ENCODE data around the gene LITAF.
"Not testable (repeated sequence)": the region's sequence is repeated elsewhere in the genome, so short reads cannot be mapped to it uniquely, and the experiment has no call there.

LITAF gene

GRCh38 chr16:11515540-11516430 lies 70.9 kb downstream of the LITAF start:
- DNase-seq = no peak

GRCh38 chr16:11514283-11514682 lies 72.4 kb downstream of the LITAF start:
- no peak for DNase-seq

- not testable (repeated sequence) for DNase-seq
These were observed 73.4 kb downstream of the LITAF start for GRCh38 chr16:11513366-11513765.

GRCh38 chr16:11511801-11512200 lies 74.9 kb downstream of the LITAF start:
- no peak for DNase-seq

GRCh38 chr16:11511328-11511727 lies 75.4 kb downstream of the LITAF start:
- DNase-seq = no peak

DNA sequence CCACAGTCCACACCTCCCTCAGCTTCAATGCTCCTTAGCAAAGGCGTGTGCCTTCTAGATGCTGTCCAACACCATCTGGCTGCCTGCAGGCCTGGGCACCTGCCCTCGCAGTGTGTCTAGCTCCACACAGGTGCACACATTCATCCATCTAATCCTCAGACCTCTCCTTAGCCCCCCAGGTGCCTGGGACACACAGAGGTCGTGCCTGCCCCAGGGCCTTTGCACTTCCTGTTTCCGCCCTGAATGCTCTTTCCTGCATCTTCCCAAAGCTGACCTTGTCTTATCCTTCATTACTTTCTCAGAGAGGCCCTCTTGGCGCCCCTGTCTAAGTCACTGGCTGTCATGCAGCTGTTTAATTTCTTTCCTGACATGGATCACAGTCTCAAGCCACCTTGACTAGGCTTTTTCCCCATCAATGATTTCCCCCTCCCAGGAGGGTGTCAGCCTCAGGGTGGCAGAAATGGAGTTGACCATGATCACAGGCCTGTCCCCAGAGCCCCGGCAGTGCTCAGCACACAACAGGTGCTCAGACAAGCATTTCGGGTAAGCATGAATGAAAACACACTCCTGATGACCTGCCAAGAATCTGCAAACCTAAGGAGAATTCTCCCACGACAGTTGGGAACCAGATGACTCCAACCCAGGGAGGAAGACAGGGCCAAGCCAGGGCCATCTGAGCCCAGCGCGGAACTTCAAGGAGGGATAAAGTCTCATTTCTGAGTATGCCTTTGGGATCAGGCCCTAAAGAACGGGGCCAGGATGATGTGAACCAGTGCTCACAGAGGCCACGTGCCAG lies 76.3 kb downstream of the LITAF start:
- peak in 1 of 14 donors; percentile 19 for DNase-seq

DNA sequence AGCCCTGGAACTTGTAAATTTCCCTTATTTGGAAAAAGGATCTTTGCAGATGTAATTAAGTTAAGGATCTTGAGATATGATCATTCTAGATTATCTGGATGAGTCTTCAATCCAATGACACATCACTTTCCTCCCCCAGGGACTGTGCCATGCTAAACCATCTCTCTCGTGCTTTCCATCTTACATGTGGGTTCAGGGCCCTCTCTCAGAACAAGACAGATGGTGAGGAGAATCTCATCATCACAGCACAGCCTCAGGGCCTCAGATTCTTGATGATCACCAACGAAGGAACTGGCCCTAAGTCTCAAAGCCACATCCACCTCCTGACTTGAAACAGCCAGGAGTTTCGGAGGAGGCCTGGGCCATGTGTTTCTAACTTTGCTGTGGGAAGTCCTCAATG lies 78.7 kb downstream of the LITAF start:
- no peak for DNase-seq

- no peak for DNase-seq
These were observed 79.4 kb downstream of the LITAF start for GRCh38 chr16:11507350-11507749.

GRCh38 chr16:11506741-11507305 lies 79.9 kb downstream of the LITAF start:
- DNase-seq = peak in 2 of 14 donors; percentile 16 to 30

- DNase-seq = not testable (repeated sequence)
These were observed 82.5 kb downstream of the LITAF start for GRCh38 chr16:11504261-11504660.

- peak in 2 of 14 donors; percentile 2 to 31 for DNase-seq
These were observed 83.2 kb downstream of the LITAF start for GRCh38 chr16:11503566-11503965.

DNA sequence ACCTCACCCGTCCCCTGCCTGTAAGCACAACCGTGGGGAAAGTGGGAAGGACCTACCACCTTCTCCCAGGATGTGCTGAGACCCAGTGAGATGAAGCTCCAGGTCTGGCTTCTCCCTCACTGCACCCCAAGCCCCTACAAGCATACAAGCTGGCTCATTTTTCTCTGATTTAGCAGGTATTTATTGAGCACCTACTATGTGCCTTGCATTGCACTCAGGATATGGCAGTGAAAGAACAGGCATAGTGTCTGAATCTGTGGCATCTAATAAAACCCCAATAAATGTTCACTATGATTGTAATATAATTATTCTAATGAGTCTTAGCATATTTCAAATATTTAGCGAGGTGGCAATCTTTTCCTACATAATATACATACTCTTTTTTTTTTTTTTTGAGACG lies 84.5 kb downstream of the LITAF start:
- DNase-seq = no peak

DNA sequence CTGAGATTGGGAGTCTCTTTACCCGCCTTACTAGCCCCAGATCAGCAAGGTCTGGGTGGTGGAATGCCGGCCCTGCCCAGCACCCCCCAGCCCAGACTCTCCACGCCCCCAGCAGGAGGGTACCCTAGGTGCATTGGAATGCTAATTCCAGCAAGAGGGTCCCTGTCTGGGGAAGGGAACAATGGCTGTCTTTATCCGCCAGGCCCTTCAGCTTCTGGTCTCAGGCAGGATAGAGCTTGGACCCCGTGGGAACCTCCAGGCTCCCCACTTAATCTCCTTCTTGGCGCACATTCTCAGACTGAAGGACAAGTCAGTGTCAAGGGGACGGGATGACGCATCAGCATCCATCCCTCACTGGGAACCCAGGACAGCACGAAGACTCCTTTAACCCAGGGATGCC lies 85.1 kb downstream of the LITAF start:
- no peak for DNase-seq

- no peak for DNase-seq
These were observed 85.9 kb downstream of the LITAF start for GRCh38 chr16:11500700-11501346.

DNA sequence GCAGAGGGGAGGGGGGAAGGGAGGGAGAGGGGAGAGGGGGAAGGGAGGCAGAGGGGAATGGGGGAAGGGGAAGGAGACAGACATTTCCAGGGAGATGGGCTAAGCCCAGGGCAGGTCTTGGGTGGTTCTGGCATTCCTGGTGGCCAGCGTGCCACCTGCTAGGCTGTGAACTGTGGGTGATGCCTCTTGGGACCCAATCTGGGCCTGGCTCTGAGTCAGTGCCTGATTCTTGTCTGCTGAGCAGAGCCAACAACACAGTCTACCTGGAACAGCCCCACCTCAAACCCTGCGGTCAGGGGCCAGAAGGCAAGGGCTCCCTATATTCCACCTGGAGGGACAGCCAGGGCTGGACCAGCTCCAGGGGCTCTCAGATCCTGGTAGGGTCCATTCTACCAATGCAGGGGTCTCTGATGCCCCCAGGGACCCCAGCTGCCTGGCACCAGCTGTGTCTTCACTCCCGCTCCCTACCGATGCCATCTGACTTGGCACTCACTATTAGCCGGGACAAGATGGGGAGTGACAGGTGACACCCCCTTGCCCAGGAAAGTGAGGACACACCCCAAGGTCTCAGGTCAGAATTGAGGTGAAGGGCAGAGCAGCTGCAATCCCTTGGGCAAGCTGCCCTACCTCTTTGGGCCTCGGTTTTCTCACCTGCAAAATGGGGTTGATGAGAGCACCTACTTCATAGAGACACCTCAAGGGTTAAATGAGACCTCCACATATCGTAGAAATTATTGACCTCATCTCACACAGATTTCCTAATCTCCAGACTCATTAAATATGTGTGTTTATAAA lies 87.2 kb downstream of the LITAF start:
- no peak for DNase-seq

- no peak for DNase-seq
These were observed 88.0 kb downstream of the LITAF start for GRCh38 chr16:11498683-11499082.

GRCh38 chr16:11497851-11498289 lies 88.8 kb downstream of the LITAF start:
- no peak for DNase-seq

Data from C1 segment of cervical spinal cord (tissue), 14 donors.